Esophagus muscularis mucosa (tissue), 4 donors: ENCODE results near the gene LARGE1. TPM values are rescaled to one million over a fixed set of nuclear protein-coding genes. Genes with fewer than 3 reads are reported as not detected.

Source experiments
- DNase-seq: peaks from one replicate; pipeline ENCODE4 v3.0.0-alpha.2; 2017; ENCODE audit errors: extremely low spot score
- H3K27ac ChIP-seq, 4 donors: fragments of 200-600 bp; sonication (generic); replicated peaks in 1 of 4; 1 replicate in 3 of 4; 2 replicates in 1 of 4; pipeline ENCODE4 v1.5.1; 2016 to 2019; ENCODE audit warnings: mild to moderate bottlenecking in 1 of 4
- H3K27me3 ChIP-seq, 4 donors: fragments of 200-600 bp; sonication (generic); one replicate each; pipeline versions ENCODE4 v1.5.1 to v1.6.0; 2016 to 2019
- H3K36me3 ChIP-seq, 4 donors: fragments of 200-600 bp; sonication (generic); one replicate each; pipeline ENCODE4 v1.5.1; 2016 to 2019
- H3K4me1 ChIP-seq, 4 donors: fragments of 200-600 bp; sonication (generic); one replicate each; pipeline ENCODE4 v1.5.1; 2016 to 2019
- H3K4me3 ChIP-seq, 4 donors: fragments of 200-600 bp; sonication (generic); 1 replicate in 2 of 4; 2 replicates in 2 of 4; pipeline ENCODE4 v1.5.1; 2016 to 2019; ENCODE audit warnings: mild to moderate bottlenecking in 4 of 4, moderate library complexity in 1 of 4
- H3K9me3 ChIP-seq, 4 donors: fragments of 200-600 bp; sonication (generic); 1 replicate in 3 of 4; 2 replicates in 1 of 4; pipeline ENCODE4 v1.5.1; 2016 to 2019
- CTCF ChIP-seq, 3 experiments: fragments of 200-600 bp in 2 of 3; fragments of 450-650 bp in 1 of 3; sonication (generic) in 2 of 3; IDR thresholded peaks; one replicate each; pipeline ENCODE4 v1.5.1; 2017 to 2019; ENCODE audit warnings: antibody characterized with exemption in 3 of 3, mild to moderate bottlenecking in 2 of 3, moderate library complexity in 1 of 3
- EP300 ChIP-seq: sonication (generic); formaldehyde crosslinking; IDR thresholded peaks from one replicate; pipeline ENCODE4 v1.6.1; 2017; ENCODE audit warnings: antibody characterized with exemption
- POLR2A ChIP-seq: fragments of 450-650 bp; IDR thresholded peaks from one replicate; pipeline ENCODE4 v1.6.1; 2017; ENCODE audit warnings: antibody characterized with exemption, moderate library complexity, mild to moderate bottlenecking, low read depth
- POLR2AphosphoS5 ChIP-seq, 2 donors: sonication (generic); formaldehyde crosslinking; IDR thresholded peaks; one replicate each; pipeline ENCODE4 v1.6.1; 2017; ENCODE audit warnings: antibody characterized with exemption in 2 of 2
- WGBS: methylation state at CpG from one replicate; pipeline ENCODE4 v1.1.5; 2018; 5-methylcytosine and 5-hydroxymethylcytosine counted together
- intact Hi-C: fragments of 100-400 bp; cut with DNase I; formaldehyde crosslinking; loops from one replicate; pipeline ENCODE4 v1.15.1; 2023
- total RNA-seq, 4 donors: library from RNA; depleted of rRNA; stranded (reverse); fragments of >200 nt; gene quantifications; one replicate each; pipeline versions ENCODE4 v1.1.0 to v1.2.1, GENCODE V29; 2016

Gene LARGE1
- total RNA-seq, 4 donors from 2014 or later: 29.9 to 48.4 (median 32.4) TPM

- no peak overlapping the region for H3K4me3 ChIP-seq
- intact Hi-C loops: no loop called here
- no peaks in the 10 kb centered on the region for H3K9me3 ChIP-seq
- H3K27me3 ChIP-seq: no peaks in the 10 kb centered on the region
- no peak overlapping the region for H3K27ac ChIP-seq
- peaks cover 0 to 12% (median 0%) of the 10 kb centered on the region in 4 donors for H3K4me1 ChIP-seq
- H3K36me3 ChIP-seq: peaks cover 0 to 7% (median 0%) of the 10 kb centered on the region in 4 donors
- DNase-seq: no peak
- TF ChIP-seq POLR2AphosphoS5 (IDR thresholded peaks at IDR 0.05): no peak
- TF ChIP-seq POLR2A: no peak
- TF ChIP-seq CTCF (IDR thresholded peaks at IDR 0.05): no peak
- TF ChIP-seq EP300: no peak
- 89% methylated on average over 5 of the region's 5 CpGs for WGBS
Measured at GRCh38 chr22:33401291-33401690, 519.0 kb downstream of the LARGE1 start.

- H3K27ac ChIP-seq: no peak overlapping the region
- TF ChIP-seq CTCF (IDR thresholded peaks at IDR 0.05) (no peak), EP300 (no peak), POLR2AphosphoS5 (IDR thresholded peaks at IDR 0.05) (no peak), POLR2A (no peak)
- peaks cover 0 to 7% (median 0%) of the 10 kb centered on the region in 4 donors for H3K36me3 ChIP-seq
- no peaks in the 10 kb centered on the region for H3K27me3 ChIP-seq
- DNase-seq: no peak
- no peak overlapping the region for H3K4me3 ChIP-seq
- no peaks in the 10 kb centered on the region for H3K9me3 ChIP-seq
- H3K4me1 ChIP-seq: peaks cover 0 to 12% (median 0%) of the 10 kb centered on the region in 4 donors
- 84% methylated on average over 5 of the region's 5 CpGs for WGBS
- intact Hi-C loops: no loop called here
Measured at GRCh38 chr22:33400891-33401290, 519.4 kb downstream of the LARGE1 start.

GRCh38 chr22:33400061-33400840 lies 520.0 kb downstream of the LARGE1 start:
- no peak for DNase-seq
- Histone ChIP-seq H3K27ac (no peak overlapping the region), H3K4me1 (peaks cover 0 to 8% (median 0%) of the 10 kb centered on the region in 4 donors), H3K27me3 (no peaks in the 10 kb centered on the region), H3K9me3 (no peaks in the 10 kb centered on the region), H3K4me3 (no peak overlapping the region), H3K36me3 (peaks cover 0 to 7% (median 0%) of the 10 kb centered on the region in 4 donors)
- intact Hi-C loops: no loop called here
- WGBS: 89% methylated on average over 9 of the region's 9 CpGs
- TF ChIP-seq POLR2A: no peak
- no peak for TF ChIP-seq CTCF (IDR thresholded peaks at IDR 0.05)
- TF ChIP-seq EP300: no peak
- no peak for TF ChIP-seq POLR2AphosphoS5 (IDR thresholded peaks at IDR 0.05)

- TF ChIP-seq CTCF (IDR thresholded peaks at IDR 0.05) (no peak), EP300 (no peak), POLR2AphosphoS5 (IDR thresholded peaks at IDR 0.05) (no peak), POLR2A (no peak)
- Histone ChIP-seq H3K9me3 (no peaks in the 10 kb centered on the region), H3K4me1 (no peaks in the 10 kb centered on the region), H3K27ac (no peak overlapping the region), H3K4me3 (no peak overlapping the region), H3K36me3 (peaks cover 0 to 5% (median 0%) of the 10 kb centered on the region in 4 donors), H3K27me3 (no peaks in the 10 kb centered on the region)
- no peak for DNase-seq
- whole genome bisulfite sequencing: 95% methylated on average over 4 of the region's 4 CpGs
- intact Hi-C loops: no loop called here
Measured at GRCh38 chr22:33397381-33397907, 522.8 kb downstream of the LARGE1 start.
